Mesodermal cell (in vitro differentiated cells): ENCODE measurements around the gene LAMB1.

Source experiments
- H3K27ac ChIP-seq: 2 replicates; pipeline ENCODE4 v1.7.0; 2013; ENCODE audit warnings: mild to moderate bottlenecking, low read depth, low read length, moderate library complexity; ENCODE audit not compliant: severe bottlenecking
- H3K36me3 ChIP-seq: 2 replicates; pipeline ENCODE4 v1.7.1; 2013; ENCODE audit warnings: mild to moderate bottlenecking, low read length, moderate library complexity; ENCODE audit not compliant: control insufficient read depth, insufficient read depth
- H3K4me1 ChIP-seq: one replicate; pipeline ENCODE4 v1.7.1; 2013; ENCODE audit warnings: mild to moderate bottlenecking, low read length; ENCODE audit not compliant: insufficient read depth, control insufficient read depth, poor library complexity, severe bottlenecking
- H3K4me3 ChIP-seq: 2 replicates; pipeline ENCODE4 v1.7.0; 2013; ENCODE audit warnings: low read length, control low read depth, mild to moderate bottlenecking; ENCODE audit not compliant: insufficient read depth, poor library complexity, severe bottlenecking; ENCODE audit errors: extremely low read depth
- H3K9me3 ChIP-seq: 2 replicates; pipeline ENCODE4 v1.7.1; 2013; ENCODE audit warnings: mild to moderate bottlenecking, low read length, moderate library complexity; ENCODE audit not compliant: control insufficient read depth
- WGBS, 2 experiments: methylation state at CpG; one replicate each; pipeline ENCODE4 v1.1.5; 2013; ENCODE audit warnings: missing lambda C conversion rate in 2 of 2; ENCODE audit not compliant: insufficient coverage in 2 of 2; 5-methylcytosine and 5-hydroxymethylcytosine counted together

LAMB1 gene

GRCh38 chr7:107945332-107945731, 57.6 kb downstream of the LAMB1 start:
- Histone ChIP-seq H3K9me3 (no peaks in the 10 kb centered on the region), H3K4me3 (no peak overlapping the region), H3K36me3 (peaks cover 98% of the 10 kb centered on the region), H3K4me1 (peaks cover 14% of the 10 kb centered on the region), H3K27ac (no peak overlapping the region)
- WGBS, 2 experiments = 100% methylated on average over 1 to 2 of the region's 2 CpGs

DNA sequence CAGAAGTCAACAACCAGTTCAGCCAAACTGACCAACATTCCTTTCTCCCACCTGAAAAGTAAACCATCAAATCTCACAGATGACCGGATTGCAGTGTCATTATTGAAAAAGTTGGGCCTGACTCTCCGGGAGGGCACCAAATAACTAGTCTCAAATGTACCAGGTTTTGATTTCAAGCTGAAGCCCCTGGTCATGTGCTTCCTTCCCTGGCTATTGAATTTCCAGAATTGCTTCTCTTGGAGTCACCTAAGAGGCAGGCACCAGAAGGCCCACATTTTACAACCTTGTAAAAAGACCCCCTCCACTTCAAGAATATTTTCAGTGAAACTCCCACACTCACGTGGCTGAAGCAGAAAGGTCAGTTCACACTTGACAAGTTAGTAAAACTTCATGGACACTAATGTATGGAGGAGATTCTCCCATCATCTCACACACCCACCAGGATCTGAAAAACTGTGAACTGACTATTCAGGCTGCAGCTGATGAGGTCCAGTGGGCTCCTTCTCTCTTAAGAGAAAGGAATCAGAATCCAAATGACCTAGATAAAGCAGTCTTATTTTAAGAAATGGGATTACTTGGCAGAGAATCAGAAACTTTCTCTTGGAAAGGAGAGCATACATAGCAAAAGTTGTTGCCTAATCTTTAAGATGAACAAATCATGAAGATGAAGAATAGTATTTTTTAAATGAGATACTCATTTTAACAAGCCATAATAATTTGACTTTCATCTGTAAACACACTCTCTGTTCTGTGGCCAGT, 58.4 kb downstream of the LAMB1 start:
- Histone ChIP-seq H3K36me3 (peaks cover 99% of the 10 kb centered on the region), H3K9me3 (no peaks in the 10 kb centered on the region), H3K4me1 (peaks cover 18% of the 10 kb centered on the region), H3K27ac (no peak overlapping the region), H3K4me3 (no peak overlapping the region)
- 87 to 89% methylated on average over 2 of the region's 3 CpGs for whole genome bisulfite sequencing, 2 experiments

DNA sequence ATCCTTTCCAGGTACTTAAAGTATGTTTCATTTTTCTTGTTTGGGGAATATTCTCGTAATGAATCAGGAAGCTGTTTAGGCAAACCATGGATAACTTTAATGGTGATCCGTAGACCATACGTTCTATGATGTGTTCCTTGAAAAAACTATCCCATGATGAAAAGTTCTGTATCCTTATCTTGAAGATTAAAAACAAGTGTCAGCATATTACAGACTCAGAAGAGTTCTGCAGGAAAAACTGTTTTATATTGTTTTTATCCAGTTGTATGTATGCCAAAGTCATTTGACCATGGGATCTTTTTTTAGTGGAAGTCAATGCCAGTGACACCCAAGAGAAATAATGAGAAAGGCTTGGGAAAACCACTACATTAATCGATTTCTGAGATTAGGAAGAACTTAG, 59.9 kb downstream of the LAMB1 start:
- Histone ChIP-seq H3K4me1 (peaks cover 9% of the 10 kb centered on the region), H3K36me3 (peaks cover 98% of the 10 kb centered on the region), H3K27ac (no peak overlapping the region), H3K4me3 (no peak overlapping the region), H3K9me3 (no peaks in the 10 kb centered on the region)
- 92 to 100% methylated on average over 2 of the region's 4 CpGs for WGBS, 2 experiments

- WGBS, 2 experiments = 96 to 100% methylated on average over 1 to 3 of the region's 4 CpGs
- Histone ChIP-seq H3K4me1 (peaks cover 6% of the 10 kb centered on the region), H3K36me3 (peaks cover 97% of the 10 kb centered on the region), H3K4me3 (no peak overlapping the region), H3K9me3 (no peaks in the 10 kb centered on the region), H3K27ac (no peak overlapping the region)
Observed at GRCh38 chr7:107940951-107941350, 62.0 kb downstream of the LAMB1 start.

- WGBS, 2 experiments = 97 to 99% methylated on average over 15 to 16 of the region's 16 CpGs
- Histone ChIP-seq H3K36me3 (peaks cover 97% of the 10 kb centered on the region), H3K4me3 (no peak overlapping the region), H3K27ac (no peak overlapping the region), H3K9me3 (no peaks in the 10 kb centered on the region), H3K4me1 (peaks cover 12% of the 10 kb centered on the region)
Observed at GRCh38 chr7:107939573-107940489, 63.1 kb downstream of the LAMB1 start.

GRCh38 chr7:107938456-107939250, 64.3 kb downstream of the LAMB1 start:
- H3K27ac ChIP-seq = peak overlapping the region; percentile 6
- no peaks in the 10 kb centered on the region for H3K9me3 ChIP-seq
- peaks cover 19% of the 10 kb centered on the region for H3K4me1 ChIP-seq
- 96 to 97% methylated on average over 4 to 5 of the region's 6 CpGs for WGBS, 2 experiments
- H3K36me3 ChIP-seq = peaks cover 93% of the 10 kb centered on the region
- H3K4me3 ChIP-seq = no peak overlapping the region

GRCh38 chr7:107937531-107937930, 65.4 kb downstream of the LAMB1 start:
- Histone ChIP-seq H3K4me3 (no peak overlapping the region), H3K27ac (no peak overlapping the region), H3K36me3 (peaks cover 87% of the 10 kb centered on the region), H3K4me1 (peaks cover 23% of the 10 kb centered on the region), H3K9me3 (no peaks in the 10 kb centered on the region)
- WGBS, 2 experiments = no CpG with 5 or more reads among the region's 1 CpG

DNA sequence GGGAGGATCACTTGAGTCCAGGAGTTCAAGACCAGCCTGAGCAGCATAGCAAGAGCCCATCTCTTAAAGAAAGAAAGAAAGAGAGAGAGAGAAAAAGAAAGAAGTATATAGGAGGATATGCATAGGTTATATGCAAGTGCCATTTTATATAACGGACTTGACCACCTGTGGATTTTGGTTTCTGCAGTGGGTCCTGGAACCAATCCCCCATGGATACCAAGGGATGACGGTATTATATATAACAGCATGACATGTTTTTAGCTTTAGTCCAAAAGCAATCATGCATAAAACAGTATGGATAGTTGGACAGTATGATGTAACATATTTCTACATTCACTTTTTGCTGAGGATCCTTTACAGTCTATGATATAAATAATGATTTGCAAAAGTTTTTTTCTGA, 66.6 kb downstream of the LAMB1 start:
- no peak overlapping the region for H3K27ac ChIP-seq
- peaks cover 88% of the 10 kb centered on the region for H3K36me3 ChIP-seq
- H3K4me3 ChIP-seq = no peak overlapping the region
- H3K9me3 ChIP-seq = no peaks in the 10 kb centered on the region
- WGBS, 2 experiments = 100% methylated on average over 1 of the region's 2 CpGs
- H3K4me1 ChIP-seq = peaks cover 23% of the 10 kb centered on the region

GRCh38 chr7:107934991-107935770, 67.8 kb downstream of the LAMB1 start:
- Histone ChIP-seq H3K4me3 (no peak overlapping the region), H3K4me1 (peaks cover 20% of the 10 kb centered on the region), H3K36me3 (peaks cover 88% of the 10 kb centered on the region), H3K27ac (no peak overlapping the region), H3K9me3 (no peaks in the 10 kb centered on the region)
- 82 to 83% methylated on average over 5 to 7 of the region's 8 CpGs for WGBS, 2 experiments
